Vein endothelial cell (primary cell): ENCODE results near the gene YAP1. TPM values are rescaled to one million over a fixed set of nuclear protein-coding genes. Genes with fewer than 3 reads are reported as not detected.

ENCODE experiments used
- total RNA-seq: library from RNA; depleted of rRNA; stranded (reverse); fragments of >200 nt; gene quantifications from 2 replicates; pipeline ENCODE4 v1.2.3, GENCODE V29; 2012

The YAP1 gene
- 54.2 and 68.9 TPM in 2 replicates for total RNA-seq

DNA sequence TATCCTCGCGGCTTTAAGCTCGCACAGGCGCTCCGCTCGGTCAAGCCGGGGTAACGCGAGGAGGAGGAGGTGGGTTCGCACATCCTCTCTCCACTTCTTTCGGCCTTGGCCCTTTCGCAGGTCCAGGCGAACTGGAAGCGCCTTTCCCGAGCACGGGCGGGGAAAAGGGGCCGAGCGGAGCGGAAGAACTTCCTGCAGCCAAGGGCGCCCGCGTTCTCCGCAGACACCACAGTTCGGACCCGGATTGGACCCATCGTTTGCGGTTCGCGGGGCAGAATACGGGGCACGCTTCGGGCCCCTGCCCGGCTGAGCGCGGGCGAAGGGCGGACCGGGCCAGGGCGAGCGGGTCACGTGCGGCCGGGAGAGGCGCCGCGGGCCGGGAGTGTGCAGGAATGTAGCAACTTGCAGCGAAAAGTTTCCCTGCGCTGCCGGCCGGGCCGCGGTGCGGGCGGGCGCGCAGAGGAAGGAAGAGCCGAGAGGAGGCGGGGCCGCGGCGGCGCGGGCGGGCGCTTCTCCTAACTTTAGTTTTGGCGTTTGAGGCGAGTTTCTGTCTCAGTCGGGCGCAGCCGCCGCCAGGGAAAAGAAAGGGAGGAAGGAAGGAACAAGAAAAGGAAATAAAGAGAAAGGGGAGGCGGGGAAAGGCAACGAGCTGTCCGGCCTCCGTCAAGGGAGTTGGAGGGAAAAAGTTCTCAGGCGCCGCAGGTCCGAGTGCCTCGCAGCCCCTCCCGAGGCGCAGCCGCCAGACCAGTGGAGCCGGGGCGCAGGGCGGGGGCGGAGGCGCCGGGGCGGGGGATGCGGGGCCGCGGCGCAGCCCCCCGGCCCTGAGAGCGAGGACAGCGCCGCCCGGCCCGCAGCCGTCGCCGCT, at the start of gene YAP1:
YAP1 (plus strand) TSS at position 552 of the 865 bp plus-strand sequence. CDS start 402 bp downstream, outside the sequence.

Other genes starting within 250 kb of the YAP1 start
- gene CEP126, start 195.4 kb upstream of the YAP1 start, total RNA-seq = 2.6 and 4.2 TPM in 2 replicates
- 0.19 and 1.3 TPM in 2 replicates for gene ANGPTL5, start 193.9 kb upstream of the YAP1 start, total RNA-seq
- gene CFAP300, start 63.0 kb upstream of the YAP1 start, total RNA-seq = 0.33 and 0.57 TPM in 2 replicates
- gene BIRC3, start 207.0 kb downstream of the YAP1 start, total RNA-seq = 2.3 and 4.3 TPM in 2 replicates
- 77.7 and 81.8 TPM in 2 replicates for gene BIRC2, start 236.8 kb downstream of the YAP1 start, total RNA-seq